AG09309 (cell line): ENCODE data around the gene ZC3H12C.

Experiments
- DNase-seq: peaks from one replicate; pipeline ENCODE4 v3.0.0-alpha.2; 2010; ENCODE audit warnings: low read depth
- H3K4me3 ChIP-seq: 2 replicates; pipeline ENCODE4 v1.5.1; 2011; ENCODE audit warnings: mild to moderate bottlenecking, low read depth, low read length, moderate library complexity; ENCODE audit not compliant: control insufficient read depth
- TF ChIP-seq, protein P1 (sequence below): IDR thresholded peaks from 2 replicates; pipeline ENCODE4 v1.5.1; 2011; ENCODE audit warnings: mild to moderate bottlenecking, low read depth, low read length, inconsistent platforms; ENCODE audit not compliant: insufficient read depth, control insufficient read depth; ENCODE audit errors: missing control alignments

The ZC3H12C gene

GRCh38 chr11:110085255-110085838, 7.8 kb upstream of the ZC3H12C start:
- no peak overlapping the region for H3K4me3 ChIP-seq
- no peak for DNase-seq
- TF ChIP-seq, protein P1, sequence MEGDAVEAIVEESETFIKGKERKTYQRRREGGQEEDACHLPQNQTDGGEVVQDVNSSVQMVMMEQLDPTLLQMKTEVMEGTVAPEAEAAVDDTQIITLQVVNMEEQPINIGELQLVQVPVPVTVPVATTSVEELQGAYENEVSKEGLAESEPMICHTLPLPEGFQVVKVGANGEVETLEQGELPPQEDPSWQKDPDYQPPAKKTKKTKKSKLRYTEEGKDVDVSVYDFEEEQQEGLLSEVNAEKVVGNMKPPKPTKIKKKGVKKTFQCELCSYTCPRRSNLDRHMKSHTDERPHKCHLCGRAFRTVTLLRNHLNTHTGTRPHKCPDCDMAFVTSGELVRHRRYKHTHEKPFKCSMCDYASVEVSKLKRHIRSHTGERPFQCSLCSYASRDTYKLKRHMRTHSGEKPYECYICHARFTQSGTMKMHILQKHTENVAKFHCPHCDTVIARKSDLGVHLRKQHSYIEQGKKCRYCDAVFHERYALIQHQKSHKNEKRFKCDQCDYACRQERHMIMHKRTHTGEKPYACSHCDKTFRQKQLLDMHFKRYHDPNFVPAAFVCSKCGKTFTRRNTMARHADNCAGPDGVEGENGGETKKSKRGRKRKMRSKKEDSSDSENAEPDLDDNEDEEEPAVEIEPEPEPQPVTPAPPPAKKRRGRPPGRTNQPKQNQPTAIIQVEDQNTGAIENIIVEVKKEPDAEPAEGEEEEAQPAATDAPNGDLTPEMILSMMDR: no peak

- H3K4me3 ChIP-seq: no peak overlapping the region
- TF ChIP-seq, protein P1: no peak
- no peak for DNase-seq
Measured at GRCh38 chr11:110086892-110087309, 6.3 kb upstream of the ZC3H12C start.

- no peak overlapping the region for H3K4me3 ChIP-seq
- DNase-seq: no peak
- TF ChIP-seq, protein P1: no peak
Measured at GRCh38 chr11:110087812-110088534, 5.2 kb upstream of the ZC3H12C start.

GRCh38 chr11:110088535-110089344, 4.5 kb upstream of the ZC3H12C start:
- DNase-seq: no peak
- no peak overlapping the region for H3K4me3 ChIP-seq
- TF ChIP-seq, protein P1: no peak

GRCh38 chr11:110089617-110090282, 3.4 kb upstream of the ZC3H12C start:
- TF ChIP-seq, protein P1: no peak
- no peak overlapping the region for H3K4me3 ChIP-seq
- no peak for DNase-seq

GRCh38 chr11:110090466-110091026, 2.6 kb upstream of the ZC3H12C start:
- no peak overlapping the region for H3K4me3 ChIP-seq
- TF ChIP-seq, protein P1: no peak
- DNase-seq: no peak
